ENCODE measurements around the gene CDH26.

Gene CDH26

DNA sequence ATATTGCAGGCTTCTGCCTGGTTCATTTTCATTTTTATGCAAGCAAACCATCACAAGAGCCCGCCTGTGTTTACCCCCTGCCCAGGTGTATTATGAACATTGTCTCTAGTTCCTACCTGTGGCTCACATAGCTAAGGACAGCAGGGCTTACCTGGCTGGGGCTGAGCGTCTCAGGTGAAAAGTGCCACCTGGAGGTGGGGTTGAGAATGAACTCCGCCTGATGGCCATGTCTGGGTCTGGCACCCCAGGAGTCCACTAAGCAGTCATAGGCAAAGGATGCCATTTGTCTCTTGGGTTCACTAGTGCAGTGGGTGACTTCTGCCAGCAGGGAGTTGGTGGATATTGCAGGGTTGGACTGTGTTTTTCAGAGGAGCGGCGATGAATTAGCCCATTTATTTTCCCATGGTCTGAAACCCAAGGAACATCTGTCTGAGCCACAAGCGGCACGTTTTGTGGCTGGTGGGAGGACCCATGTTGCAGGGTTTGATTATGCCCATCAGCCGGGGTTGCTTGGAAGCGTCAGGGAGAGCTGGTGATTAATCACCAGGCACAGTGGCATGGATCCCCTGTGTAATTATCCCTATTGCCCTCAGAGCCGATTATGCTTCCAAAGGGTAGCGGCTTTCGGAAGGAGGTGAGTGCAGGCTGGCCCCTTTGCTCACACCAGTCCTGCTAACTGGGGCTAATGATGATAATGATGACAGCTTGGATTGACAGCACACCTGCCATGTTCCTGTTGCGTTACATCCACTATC is 92.1 kb downstream of the CDH26 start:
- DNase-seq = peak; percentile 13

DNA sequence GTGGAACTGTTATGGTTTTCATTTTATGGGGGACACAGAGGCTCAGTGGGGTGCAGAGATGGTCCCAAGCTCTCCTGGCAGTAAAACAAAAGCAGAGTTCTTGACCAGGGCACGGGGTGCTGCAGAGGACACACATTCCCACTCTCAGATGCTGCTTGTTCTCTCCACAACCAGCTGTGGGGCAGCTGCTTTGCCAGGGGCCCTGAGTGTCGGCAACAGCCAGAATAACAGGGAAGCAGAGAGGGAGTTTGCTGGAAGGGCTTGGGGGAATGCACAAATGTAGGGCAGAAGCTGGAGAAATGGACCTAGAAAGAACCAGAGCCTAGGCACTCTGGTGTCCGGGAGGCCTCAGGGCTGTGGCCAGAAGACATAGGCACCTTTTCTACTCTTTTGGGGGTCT is 93.7 kb downstream of the CDH26 start:
- DNase-seq = no peak

DNA sequence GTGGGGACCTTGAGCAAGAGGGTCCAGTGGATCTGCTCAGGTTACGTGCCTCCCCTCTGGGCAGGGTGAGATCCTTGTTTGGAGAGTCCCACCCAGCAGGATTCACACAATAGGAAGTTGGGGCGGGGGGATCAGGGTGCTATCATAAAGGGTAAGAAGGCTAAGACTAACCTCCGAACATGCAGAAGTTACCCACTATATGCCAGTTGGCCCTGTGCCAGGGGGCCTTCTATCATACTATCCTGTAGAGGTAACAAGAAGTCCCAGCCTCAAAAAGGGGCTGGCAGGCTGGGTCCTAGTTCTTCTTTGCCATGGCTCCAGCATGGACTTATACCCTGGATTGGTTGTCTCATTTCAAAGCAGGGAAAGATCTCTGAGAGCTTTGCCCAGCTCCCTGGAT is 94.1 kb downstream of the CDH26 start:
- DNase-seq = no peak

DNA sequence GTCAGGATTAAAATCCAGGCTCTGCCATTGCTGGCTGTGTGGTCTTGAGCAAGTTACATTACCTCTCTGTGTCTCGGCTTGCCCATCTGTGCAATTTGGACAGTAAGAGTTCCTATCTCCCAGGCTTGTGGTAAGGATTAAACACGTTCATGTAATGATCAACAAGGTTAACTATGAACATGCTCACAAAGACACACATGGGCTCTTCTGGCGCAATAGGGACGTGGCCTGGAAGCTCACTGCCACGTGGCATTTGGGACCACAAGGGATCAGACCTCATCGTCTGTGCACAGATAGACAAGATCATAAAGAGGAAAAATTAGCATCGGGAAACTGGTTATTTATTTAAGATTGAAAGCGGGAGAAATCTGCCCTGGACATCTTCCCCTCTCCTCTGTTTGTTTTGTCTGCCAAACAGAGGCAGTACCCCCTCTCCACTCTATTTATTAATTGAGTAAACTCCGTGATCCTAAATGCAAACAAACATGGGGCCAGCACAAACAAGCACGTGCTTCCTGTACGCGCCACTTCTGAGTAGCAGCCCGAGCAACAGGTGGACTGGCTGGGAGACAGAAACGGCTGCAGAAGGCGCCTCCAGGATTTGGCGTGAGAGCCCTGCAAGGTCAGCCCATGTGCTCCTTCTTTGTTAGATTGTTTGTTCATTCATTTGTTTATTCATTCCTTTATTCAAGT is 95.0 kb downstream of the CDH26 start:
- no peak for DNase-seq

DNA sequence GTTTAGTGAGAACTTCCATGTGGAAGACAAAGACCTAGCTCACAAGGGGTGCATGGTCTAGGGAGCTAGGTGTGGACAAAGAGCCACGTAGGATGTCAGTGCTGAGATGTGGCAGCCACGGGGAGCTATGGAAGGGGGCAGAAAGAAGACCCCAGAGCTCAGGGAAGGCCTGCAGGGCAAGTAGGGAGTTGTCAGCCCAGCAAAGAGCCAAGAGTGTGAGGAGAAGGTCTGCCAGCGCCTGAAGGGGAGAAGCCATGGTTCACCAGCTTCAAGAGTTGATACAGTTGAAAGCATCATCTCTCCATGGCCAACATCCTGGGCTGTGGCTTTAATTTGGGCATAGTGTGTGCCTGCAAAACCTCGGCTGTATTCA is 95.6 kb downstream of the CDH26 start:
- DNase-seq = no peak

DNA sequence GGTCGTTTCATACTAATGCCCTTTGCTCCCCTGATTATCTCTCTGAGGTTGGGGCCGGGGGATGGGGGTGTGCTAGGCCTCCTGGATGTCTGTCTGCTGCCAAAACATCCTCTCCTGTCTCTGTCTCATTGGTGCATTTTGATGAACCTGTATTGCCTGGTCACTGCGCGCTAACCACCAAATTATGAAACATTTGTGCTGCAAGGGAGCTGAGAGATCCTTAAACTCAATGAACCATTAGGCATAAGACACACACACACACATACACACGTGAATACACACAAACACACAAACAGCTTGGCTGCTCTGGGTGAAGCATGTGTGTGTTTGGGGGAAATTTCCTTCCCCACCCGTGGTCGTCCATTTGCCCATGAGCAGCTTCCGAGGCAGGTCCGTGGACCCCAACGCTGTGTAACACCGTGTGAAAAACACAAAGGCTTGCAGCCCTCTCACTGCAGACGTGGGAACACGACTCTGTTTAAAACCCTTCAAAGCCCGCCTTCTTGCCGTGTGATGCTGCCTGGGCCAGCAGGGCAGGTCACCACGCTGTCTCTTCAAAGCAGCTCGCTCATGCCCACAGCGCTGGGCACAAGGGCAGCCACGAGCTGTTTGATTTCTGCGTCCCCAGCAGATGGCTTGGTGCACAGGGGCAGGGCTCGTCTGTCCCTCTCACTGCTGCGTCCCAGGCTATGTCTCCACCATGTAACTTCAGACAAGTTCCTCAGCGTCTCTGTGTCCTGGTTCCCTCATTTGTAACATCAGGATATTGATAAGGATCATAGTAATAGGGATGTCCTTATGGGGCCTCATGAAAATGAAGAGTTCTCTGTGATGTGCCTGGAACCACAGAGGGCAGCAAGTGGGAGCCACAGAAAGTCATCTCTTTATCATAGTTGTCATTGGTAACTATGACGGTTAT is 96.8 kb downstream of the CDH26 start:
- DNase-seq = no peak

DNA sequence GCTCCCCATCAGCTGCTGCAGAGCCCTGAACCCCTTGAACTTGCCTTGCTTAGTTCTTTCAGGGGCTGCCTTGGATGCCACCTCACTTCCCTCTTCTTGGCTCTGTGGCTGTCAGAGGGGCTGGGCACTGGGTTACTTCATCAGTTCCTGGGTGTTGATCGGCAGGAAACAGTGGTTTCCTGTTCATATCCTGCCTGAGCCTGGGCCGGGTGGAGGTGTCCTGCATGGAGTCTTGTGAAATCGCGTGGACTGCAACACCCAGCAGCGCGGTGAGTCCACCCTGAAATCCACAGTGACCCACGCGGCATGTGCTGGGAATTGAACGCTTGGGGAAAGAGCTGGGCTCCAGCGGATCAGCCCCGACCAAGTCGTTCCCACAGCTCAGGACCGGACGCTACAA is 97.5 kb downstream of the CDH26 start:
- no peak for DNase-seq

DNA sequence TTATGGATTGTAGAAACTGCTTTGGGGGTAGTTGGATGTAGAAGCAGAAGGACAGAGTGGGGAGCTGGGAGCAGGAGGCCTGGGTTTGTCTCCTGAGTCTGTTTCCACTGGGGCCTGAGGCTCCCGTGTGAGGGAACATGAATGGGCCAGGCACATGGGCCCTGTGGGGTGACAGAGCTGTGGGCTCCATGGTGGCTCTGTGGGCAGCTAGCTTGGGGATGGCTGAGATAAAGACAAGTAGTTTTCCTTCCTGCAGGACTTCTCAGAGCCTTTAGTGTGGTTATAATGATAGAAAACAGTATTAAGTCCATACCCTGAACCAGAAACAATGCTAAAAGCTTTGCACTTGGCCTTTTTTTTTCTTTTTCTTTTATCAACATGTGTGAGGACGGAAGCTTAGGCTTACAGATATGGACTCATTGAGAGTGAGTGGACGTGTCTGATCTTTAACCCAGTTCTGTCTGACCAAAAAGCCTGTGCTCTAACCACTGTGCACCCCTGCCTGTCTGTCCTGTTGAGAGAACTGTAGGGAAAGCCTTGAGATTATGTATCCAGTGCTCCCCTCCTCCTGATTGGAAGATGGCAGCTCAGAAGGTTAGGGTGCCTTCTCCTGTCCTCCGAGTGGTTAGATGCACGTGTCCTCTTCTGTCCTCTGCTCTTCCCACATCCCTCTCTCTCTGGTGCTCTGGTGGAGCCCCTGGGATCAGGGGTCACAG is 98.3 kb downstream of the CDH26 start:
- no peak for DNase-seq

DNA sequence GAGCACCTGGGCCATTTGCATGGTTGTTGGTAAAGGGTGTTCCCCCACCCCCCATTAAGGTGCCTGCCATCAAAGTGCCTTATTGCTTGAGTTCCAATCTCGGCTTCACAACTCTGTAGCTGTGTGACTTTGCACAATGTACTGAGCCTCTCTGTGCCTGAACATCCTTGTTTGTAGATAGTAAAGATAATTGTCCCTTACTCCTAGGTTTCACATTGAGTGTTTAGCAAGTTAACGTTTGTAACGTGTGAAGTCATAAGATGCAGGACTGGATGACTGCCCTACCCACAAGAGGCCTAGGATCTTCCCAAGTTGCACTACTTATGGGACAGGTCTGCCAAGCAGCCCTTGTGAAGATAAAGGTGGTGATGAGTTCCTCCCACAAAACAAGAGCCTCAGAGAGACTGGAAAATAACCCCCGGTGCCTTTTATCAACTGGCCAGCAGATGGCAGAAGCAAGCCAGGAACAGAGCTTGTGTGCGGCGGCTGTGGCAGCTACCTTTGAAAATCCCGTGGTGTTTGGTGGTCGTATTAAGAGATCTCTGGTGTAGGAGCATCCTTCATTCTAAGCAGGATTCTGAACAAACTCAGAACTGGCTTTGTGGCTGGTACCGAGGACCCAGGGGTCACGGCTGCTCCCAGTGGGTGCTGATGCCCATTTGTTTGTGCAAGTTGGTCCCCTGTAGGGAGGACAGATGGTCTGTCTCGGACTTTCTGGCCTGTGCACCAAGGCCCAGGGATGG is 99.1 kb downstream of the CDH26 start:
- peak; percentile 83 for DNase-seq

DNA sequence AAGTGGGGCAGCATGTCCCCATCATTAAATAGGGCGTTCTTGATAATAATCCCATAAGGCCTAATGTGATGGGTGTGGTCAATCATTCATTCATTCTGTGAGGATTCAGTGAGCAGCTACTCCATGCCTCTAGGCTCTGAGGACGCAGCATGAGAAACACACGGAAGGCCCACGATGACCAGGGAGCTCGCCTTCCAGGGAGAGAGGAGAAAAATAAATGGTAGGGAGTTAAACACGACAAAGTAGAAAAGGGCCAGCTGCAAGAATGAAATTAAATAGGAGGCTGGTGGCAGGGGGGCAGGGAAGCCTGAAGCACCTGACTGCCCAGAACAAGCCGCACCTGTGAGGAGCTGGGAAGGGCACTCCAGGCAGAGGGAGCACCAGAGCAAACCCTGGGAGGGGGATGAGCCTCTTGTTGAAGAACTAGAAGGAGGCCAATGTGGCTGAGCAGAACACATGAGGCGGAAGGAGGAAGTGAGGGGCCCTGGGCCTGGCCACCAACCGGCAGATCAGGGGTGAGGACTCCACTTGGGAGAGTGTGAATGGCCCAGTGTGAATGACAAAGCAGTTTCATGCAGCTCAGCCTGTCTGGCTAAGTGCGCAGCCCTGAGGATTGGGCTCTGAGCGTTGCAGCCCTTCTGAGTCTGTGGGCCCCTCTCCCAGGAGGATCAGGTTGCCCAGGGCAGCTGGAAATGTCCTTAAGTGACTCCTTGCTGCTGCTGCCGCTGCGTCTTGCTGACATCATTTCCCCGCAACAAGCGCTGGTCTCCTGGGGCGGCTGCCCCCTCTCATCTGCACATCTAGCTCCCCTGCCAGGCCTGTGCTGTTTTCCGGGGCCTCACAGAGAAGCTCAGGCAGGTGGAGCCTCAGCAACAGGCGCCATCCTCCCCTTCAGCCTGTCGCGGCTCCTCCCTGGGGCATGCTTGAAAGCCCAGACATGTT is 99.9 kb downstream of the CDH26 start:
- peak; percentile 94 for DNase-seq

DNA sequence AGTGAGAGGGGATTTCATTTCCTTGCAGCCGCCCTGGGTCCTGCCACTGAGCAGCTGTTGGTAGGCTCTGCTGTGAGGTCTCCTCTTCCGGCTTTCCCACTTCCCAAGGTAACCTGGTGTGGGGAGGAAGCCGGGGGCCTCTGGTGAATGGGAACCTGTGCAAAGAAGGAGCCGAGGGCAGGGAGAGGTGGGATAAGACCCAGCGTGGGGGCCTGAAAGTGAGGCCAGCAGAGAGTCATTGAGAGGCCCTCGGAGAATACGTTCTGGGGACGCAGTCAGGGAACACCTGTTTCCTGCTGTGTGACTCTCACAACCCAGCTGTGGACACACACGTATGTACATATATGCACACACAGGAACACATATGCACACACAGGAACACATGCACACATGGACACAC is 100.7 kb downstream of the CDH26 start:
- DNase-seq = no peak

DNA sequence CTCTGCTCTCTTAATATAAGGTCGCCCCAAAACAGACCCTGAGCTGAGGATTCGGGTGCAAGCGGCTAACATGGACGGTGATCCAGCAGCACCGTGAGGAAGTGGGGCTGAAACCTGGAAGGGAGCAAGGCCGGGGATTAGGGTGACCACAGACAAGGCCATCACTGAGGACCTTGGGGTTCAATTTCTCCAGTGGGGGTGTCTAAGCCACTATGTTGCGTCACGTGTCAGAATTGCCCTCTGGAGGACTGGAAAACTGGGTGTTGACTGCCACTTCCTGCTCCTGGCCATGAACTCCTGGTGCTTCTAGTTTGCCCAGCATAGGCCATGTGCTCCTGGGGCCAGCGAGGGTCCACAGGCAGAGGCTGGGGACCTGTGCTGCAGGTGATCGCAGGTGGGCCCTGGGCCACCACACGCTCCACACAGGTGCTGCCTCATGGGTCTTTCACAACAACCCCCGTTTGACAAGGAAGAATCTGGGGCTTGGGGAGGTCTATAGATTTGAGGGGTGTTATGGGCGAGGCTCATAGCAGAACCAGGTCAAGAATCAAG is 101.9 kb downstream of the CDH26 start:
- DNase-seq = no peak

DNA sequence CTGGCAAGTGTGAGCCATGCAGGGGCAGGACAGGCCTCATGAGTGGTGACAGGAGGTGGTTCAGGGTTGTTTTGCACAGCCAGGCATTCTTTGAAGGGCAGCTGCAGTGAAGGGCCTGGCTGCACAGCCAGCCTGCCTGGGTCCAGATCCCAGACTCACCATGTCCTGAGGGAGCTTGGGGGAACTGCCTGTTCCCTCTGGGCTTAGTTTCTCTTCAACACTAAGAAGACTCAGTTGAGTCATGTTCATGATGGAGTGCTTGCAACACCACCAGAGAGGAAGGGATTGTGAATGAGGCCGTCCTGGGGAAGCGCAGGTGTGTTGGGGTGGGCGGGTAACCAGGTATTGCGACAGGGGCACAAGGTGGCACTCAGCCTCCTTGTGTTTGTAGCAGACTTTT is 102.4 kb downstream of the CDH26 start:
- DNase-seq = no peak

DNA sequence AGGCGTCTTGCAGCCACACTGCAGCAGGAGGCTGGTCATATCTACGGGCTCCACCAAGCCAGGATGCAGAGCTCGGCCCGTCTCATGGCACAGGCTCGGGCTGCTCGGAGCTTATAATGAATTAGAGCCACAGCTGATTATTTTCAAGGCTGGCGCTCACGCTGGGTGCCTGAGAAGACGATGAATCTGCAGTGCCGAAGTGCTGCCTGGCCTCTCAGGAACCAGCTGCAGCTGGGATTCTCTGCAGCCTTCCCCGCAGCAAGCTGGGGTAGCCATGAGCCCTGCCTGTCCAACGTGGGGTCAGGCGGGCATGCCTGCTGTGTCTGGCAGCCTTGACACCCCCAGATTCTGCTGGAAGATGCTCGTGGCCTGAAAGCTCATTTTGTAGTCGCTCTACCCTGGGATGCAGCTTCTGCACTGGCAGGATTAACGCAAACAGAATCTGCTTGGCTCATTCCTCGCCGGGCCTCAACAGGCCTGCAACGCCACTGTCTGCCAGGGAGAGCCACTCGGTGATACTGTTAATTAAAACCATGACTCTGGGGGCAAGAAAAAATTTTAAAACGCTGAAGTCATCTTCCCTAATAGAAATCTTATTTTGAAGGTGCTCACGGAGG is 104.3 kb downstream of the CDH26 start:
- no peak for DNase-seq

DNA sequence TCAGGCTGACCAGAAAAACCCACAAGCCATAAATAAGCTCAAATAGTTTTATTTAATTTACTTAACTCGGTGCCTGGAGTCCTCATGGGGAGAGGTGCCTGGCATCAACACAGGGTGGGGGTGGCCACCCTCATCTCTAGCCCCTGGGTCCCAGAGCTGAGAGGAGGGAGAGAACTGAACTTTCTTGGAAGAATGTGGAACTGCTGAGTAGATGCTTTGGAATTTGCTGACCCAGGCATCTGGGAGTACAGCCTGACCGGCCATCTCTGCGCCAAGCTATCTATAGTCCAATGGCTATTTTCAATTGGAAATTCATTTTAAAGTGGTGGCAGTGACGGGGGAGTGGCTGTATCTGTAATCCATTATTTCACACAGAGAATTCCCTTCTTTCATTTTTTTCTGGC is 104.8 kb downstream of the CDH26 start:
- no peak for DNase-seq

DNA sequence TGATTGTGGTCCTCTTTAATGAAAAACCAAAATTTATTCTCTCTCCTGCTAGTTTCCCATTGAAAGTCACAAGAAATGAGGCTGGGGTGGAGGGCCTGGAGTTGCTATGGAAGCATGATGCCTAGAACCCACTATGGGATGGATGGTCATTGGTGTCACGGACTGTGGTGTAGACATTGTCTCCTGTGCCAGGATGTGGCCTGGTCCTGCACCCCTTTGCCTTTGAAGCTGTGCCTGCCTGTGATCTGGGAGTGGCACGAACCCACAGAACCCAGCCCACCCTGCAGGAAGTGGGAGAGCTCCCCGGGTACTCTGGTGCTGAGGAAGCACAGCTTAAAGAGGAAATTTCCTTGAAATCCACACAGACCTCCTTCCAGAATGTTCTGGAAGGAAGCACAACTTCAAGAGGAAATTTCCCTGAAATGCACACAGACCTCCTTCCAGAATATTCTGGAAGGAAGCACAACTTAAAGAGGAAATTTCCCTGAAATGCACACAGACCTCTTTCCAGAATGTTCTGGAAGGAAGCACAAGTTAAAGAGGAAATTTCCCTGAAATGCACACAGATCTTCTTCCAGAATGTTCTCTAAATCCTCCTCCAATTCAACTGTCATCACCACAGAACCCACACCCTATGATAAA is 105.6 kb downstream of the CDH26 start:
- DNase-seq = no peak

All from DMS79 treated with DMSO at 0.1 percent for 48 hours (cell line).